HepG2 (cell line): ENCODE measurements around the gene CIROP. TPM values are rescaled to one million over a fixed set of nuclear protein-coding genes. Genes with fewer than 3 reads are reported as not detected.

Experiments
- BCL3 ChIP-seq: sonication (generic); formaldehyde crosslinking; IDR thresholded peaks from 2 replicates; pipeline ENCODE4 v1.5.1; 2020; ENCODE audit warnings: mild to moderate bottlenecking, missing genetic modification reagents, moderate library complexity
- KAT2B ChIP-seq: fragments of 150-350 bp; IDR thresholded peaks from 2 replicates; pipeline ENCODE4 v1.6.1; 2014; ENCODE audit warnings: low read depth, low read length, borderline replicate concordance
- MXD1 ChIP-seq: sonication (generic); formaldehyde crosslinking; IDR thresholded peaks from 2 replicates; pipeline ENCODE4 v1.4.0; 2020; ENCODE audit warnings: mild to moderate bottlenecking, missing genetic modification reagents
- NAIF1 ChIP-seq: sonication (generic); formaldehyde crosslinking; IDR thresholded peaks from 2 replicates; pipeline ENCODE4 v1.5.0; 2020; ENCODE audit warnings: mild to moderate bottlenecking, missing genetic modification reagents, borderline replicate concordance
- PRPF4 ChIP-seq: fragments of 200-400 bp; formaldehyde crosslinking; IDR thresholded peaks from 2 replicates; pipeline ENCODE4 v1.6.1; 2016; ENCODE audit warnings: low read length, low read depth; ENCODE audit not compliant: poor library complexity, severe bottlenecking
- SATB2 ChIP-seq: sonication (generic); formaldehyde crosslinking; IDR thresholded peaks from 2 replicates; pipeline ENCODE4 v1.5.0; 2020; ENCODE audit warnings: missing genetic modification reagents
- STAG1 ChIP-seq: sonication (generic); formaldehyde crosslinking; IDR thresholded peaks from 2 replicates; pipeline ENCODE4 v1.4.0; 2020; ENCODE audit warnings: missing genetic modification reagents
- THAP11 ChIP-seq: IDR thresholded peaks from 2 replicates; pipeline ENCODE4 v1.6.1; 2016; ENCODE audit warnings: missing biosample characterization, missing genetic modification reagents
- THRA ChIP-seq: sonication (generic); formaldehyde crosslinking; IDR thresholded peaks from 2 replicates; pipeline ENCODE4 v1.4.0; 2020; ENCODE audit warnings: missing genetic modification reagents, borderline replicate concordance
- ZNF180 ChIP-seq: sonication (generic); formaldehyde crosslinking; IDR thresholded peaks from 2 replicates; pipeline ENCODE4 v1.4.0; 2020; ENCODE audit warnings: low read depth, missing genetic modification reagents, borderline replicate concordance
- ZNF225 ChIP-seq: sonication (generic); formaldehyde crosslinking; IDR thresholded peaks from 2 replicates; pipeline ENCODE4 v1.4.0; 2020; ENCODE audit warnings: mild to moderate bottlenecking, missing genetic modification reagents
- ZNF496 ChIP-seq: sonication (generic); formaldehyde crosslinking; IDR thresholded peaks from 2 replicates; pipeline ENCODE4 v1.8.1; 2023; ENCODE audit warnings: mild to moderate bottlenecking, moderate library complexity, missing genetic modification reagents; ENCODE audit not compliant: insufficient replicate concordance
- ZNF510 ChIP-seq: sonication (generic); formaldehyde crosslinking; IDR thresholded peaks from 2 replicates; pipeline ENCODE4 v1.4.0; 2020; ENCODE audit warnings: low read depth, mild to moderate bottlenecking, missing genetic modification reagents
- ZNF530 ChIP-seq: sonication (generic); formaldehyde crosslinking; IDR thresholded peaks from 2 replicates; pipeline ENCODE4 v1.5.0; 2020; ENCODE audit warnings: low read depth, mild to moderate bottlenecking, missing genetic modification reagents
- ZNF660 ChIP-seq: sonication (generic); formaldehyde crosslinking; IDR thresholded peaks from 2 replicates; pipeline ENCODE4 v1.5.1; 2020; ENCODE audit warnings: mild to moderate bottlenecking, low read depth, missing genetic modification reagents, borderline replicate concordance
- ZNF790 ChIP-seq: sonication (generic); formaldehyde crosslinking; IDR thresholded peaks from 2 replicates; pipeline ENCODE4 v1.8.0; 2022; ENCODE audit warnings: missing genetic modification reagents, mild to moderate bottlenecking, borderline replicate concordance
- ZNF891 ChIP-seq: sonication (generic); formaldehyde crosslinking; IDR thresholded peaks from 2 replicates; pipeline ENCODE4 v1.5.0; 2020; ENCODE audit warnings: mild to moderate bottlenecking, missing genetic modification reagents
- polyA plus RNA-seq, 8 experiments: library from polyadenylated mRNA; depleted of rRNA in 3 of 8; stranded (reverse) in 7 of 8; unstranded in 1 of 8; fragments of >200 nt; fragmentation: Illumina TruSeq in 4 of 8; extraction: Trizol in 4 of 8; gene quantifications; 2 replicates each; pipeline versions ENCODE4 v1.2.1 to v1.2.3, GENCODE V29; 2011 to 2016; ENCODE audit warnings: low read depth in 4 of 8, missing spikeins in 1 of 8, mixed read lengths in 1 of 8; ENCODE audit not compliant: insufficient read depth in 1 of 8
- total RNA-seq, 5 experiments: library from RNA; depleted of rRNA; stranded (reverse); fragments of >200 nt; fragmentation: Illumina TruSeq; extraction: Trizol; gene quantifications; 2 replicates each; pipeline ENCODE4 v1.2.3, GENCODE V29; 2016; ENCODE audit warnings: low read depth in 1 of 5
- TF ChIP-seq, protein P1 (sequence below): sonication (generic); formaldehyde crosslinking; IDR thresholded peaks from 2 replicates; pipeline ENCODE4 v1.8.0; 2022; ENCODE audit warnings: missing genetic modification reagents, mild to moderate bottlenecking, inconsistent platforms, borderline replicate concordance
- TF ChIP-seq, protein P2 (sequence below): sonication (generic); formaldehyde crosslinking; IDR thresholded peaks from 2 replicates; pipeline ENCODE4 v1.4.0; 2020; ENCODE audit warnings: missing genetic modification reagents
- TF ChIP-seq, protein P3 (sequence below): sonication (generic); formaldehyde crosslinking; conservative IDR thresholded peaks from 2 replicates; pipeline ENCODE4 v1.8.0; 2022; ENCODE audit warnings: missing genetic modification reagents
- TF ChIP-seq, protein P4 (sequence below): sonication (generic); formaldehyde crosslinking; IDR thresholded peaks from 2 replicates; pipeline ENCODE4 v1.5.0; 2020; ENCODE audit warnings: missing genetic modification reagents

The CIROP gene
- total and polyA plus RNA-seq, 2 of the 13 experiments (the other 11 are each of a cell fraction or from before 2014, with no cell fraction given): 0.07 TPM; not detected in 1

GRCh38 chr14:23094666-23095195 is 10.1 kb downstream of the CIROP start, which contains the start of gene ACIN1 (continued):
- TF ChIP-seq, protein P1, sequence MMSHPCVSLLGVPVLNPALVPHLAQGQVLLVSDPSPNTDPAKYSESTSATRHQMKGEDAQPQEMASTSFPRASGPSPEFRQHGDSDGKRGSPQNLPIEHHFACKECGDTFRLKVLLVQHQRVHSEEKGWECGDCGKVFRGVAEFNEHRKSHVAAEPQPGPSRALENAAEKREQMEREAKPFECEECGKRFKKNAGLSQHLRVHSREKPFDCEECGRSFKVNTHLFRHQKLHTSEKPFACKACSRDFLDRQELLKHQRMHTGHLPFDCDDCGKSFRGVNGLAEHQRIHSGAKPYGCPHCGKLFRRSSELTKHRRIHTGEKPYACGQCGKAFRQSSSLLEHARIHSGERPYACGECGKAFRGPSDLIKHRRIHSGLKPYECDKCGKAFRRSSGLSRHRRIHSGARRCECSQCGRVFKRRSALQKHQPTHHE (CRISPR knock-in tag): peak; percentile 99
- no peak for TF ChIP-seq ZNF496 (CRISPR knock-in tag)
- TF ChIP-seq, protein P2, sequence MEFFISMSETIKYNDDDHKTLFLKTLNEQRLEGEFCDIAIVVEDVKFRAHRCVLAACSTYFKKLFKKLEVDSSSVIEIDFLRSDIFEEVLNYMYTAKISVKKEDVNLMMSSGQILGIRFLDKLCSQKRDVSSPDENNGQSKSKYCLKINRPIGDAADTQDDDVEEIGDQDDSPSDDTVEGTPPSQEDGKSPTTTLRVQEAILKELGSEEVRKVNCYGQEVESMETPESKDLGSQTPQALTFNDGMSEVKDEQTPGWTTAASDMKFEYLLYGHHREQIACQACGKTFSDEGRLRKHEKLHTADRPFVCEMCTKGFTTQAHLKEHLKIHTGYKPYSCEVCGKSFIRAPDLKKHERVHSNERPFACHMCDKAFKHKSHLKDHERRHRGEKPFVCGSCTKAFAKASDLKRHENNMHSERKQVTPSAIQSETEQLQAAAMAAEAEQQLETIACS (CRISPR knock-in tag): peak; percentile 77
- peak; percentile 99 for TF ChIP-seq ZNF510
- TF ChIP-seq ZNF790 (CRISPR knock-in tag): peak; percentile 99
- TF ChIP-seq ZNF530: no peak
- peak; percentile 98 for TF ChIP-seq BCL3
- TF ChIP-seq ZNF225 (CRISPR knock-in tag): peak; percentile 98
- no peak for TF ChIP-seq KAT2B
- TF ChIP-seq MXD1 (CRISPR knock-in tag): peak; percentile 98
- no peak for TF ChIP-seq THAP11 (CRISPR knock-in tag)
- no peak for TF ChIP-seq PRPF4
- TF ChIP-seq, protein P3, sequence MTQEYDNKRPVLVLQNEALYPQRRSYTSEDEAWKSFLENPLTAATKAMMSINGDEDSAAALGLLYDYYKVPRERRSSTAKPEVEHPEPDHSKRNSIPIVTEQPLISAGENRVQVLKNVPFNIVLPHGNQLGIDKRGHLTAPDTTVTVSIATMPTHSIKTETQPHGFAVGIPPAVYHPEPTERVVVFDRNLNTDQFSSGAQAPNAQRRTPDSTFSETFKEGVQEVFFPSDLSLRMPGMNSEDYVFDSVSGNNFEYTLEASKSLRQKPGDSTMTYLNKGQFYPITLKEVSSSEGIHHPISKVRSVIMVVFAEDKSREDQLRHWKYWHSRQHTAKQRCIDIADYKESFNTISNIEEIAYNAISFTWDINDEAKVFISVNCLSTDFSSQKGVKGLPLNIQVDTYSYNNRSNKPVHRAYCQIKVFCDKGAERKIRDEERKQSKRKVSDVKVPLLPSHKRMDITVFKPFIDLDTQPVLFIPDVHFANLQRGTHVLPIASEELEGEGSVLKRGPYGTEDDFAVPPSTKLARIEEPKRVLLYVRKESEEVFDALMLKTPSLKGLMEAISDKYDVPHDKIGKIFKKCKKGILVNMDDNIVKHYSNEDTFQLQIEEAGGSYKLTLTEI (CRISPR knock-in tag): no peak
- peak; percentile 80 for TF ChIP-seq THRA (CRISPR knock-in tag)
- TF ChIP-seq SATB2 (CRISPR knock-in tag): 0 out of 2 replicates have a peak, but pooled peaks have one; percentile 89
- TF ChIP-seq ZNF660 (CRISPR knock-in tag): peak; percentile 95; the same call in 1 of the 2 replicates
- TF ChIP-seq NAIF1 (CRISPR knock-in tag): peak; percentile 91
- no peak; the same call in 1 of the 2 replicates for TF ChIP-seq STAG1 (CRISPR knock-in tag)
- peak; percentile 87; the same call in 1 of the 2 replicates for TF ChIP-seq ZNF180 (CRISPR knock-in tag)
- TF ChIP-seq, protein P4, sequence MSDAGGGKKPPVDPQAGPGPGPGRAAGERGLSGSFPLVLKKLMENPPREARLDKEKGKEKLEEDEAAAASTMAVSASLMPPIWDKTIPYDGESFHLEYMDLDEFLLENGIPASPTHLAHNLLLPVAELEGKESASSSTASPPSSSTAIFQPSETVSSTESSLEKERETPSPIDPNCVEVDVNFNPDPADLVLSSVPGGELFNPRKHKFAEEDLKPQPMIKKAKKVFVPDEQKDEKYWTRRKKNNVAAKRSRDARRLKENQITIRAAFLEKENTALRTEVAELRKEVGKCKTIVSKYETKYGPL: peak; percentile 86; the same call in 1 of the 2 replicates
- TF ChIP-seq ZNF891 (CRISPR knock-in tag): peak; percentile 89; the same call in 1 of the 2 replicates
